Stomach (tissue), 19 donors: ENCODE measurements around the gene EFNB1. TPM values are rescaled to one million over a fixed set of nuclear protein-coding genes. Genes with fewer than 3 reads are reported as not detected.
"Not testable (repeated sequence)": the region's sequence is repeated elsewhere in the genome, so short reads cannot be mapped to it uniquely, and the experiment has no call there.

Experiments
- DNase-seq, 2 donors: peaks; one replicate each; pipeline versions ENCODE4 v3.0.0 to v3.0.0-alpha.2; 2013 to 2019
- H3K27ac ChIP-seq, 5 donors: fragments of 200-600 bp in 4 of 5; sonication (generic) in 4 of 5; one replicate each; pipeline ENCODE4 v1.5.1; 2013 to 2019; ENCODE audit warnings: mild to moderate bottlenecking in 1 of 5, moderate library complexity in 1 of 5
- H3K27me3 ChIP-seq, 3 donors: fragments of 200-600 bp; sonication (generic); one replicate each; pipeline ENCODE4 v1.5.1; 2017 to 2019; ENCODE audit warnings: mixed run types in 1 of 3
- H3K36me3 ChIP-seq, 4 donors: fragments of 200-600 bp; sonication (generic); 1 replicate in 3 of 4; 2 replicates in 1 of 4; pipeline ENCODE4 v1.5.1; 2016 to 2019
- H3K4me1 ChIP-seq, 4 donors: fragments of 200-600 bp; sonication (generic); one replicate each; pipeline ENCODE4 v1.5.1; 2016 to 2019
- H3K4me3 ChIP-seq, 4 donors: fragments of 200-600 bp; sonication (generic) in 3 of 4; one replicate each; pipeline ENCODE4 v1.5.1; 2016 to 2019; ENCODE audit warnings: mild to moderate bottlenecking in 1 of 4
- H3K9me3 ChIP-seq, 4 donors: fragments of 200-600 bp; sonication (generic); one replicate each; pipeline ENCODE4 v1.5.1; 2016 to 2019
- CTCF ChIP-seq, 7 experiments: fragments of 450-650 bp in 4 of 7; fragments of 200-600 bp in 3 of 7; sonication (generic) in 3 of 7; IDR thresholded peaks; one replicate each; pipeline ENCODE4 v1.5.1; 2016 to 2019; ENCODE audit warnings: antibody characterized with exemption in 7 of 7, control low read depth in 2 of 7, mild to moderate bottlenecking in 1 of 7
- EP300 ChIP-seq: sonication (generic); formaldehyde crosslinking; IDR thresholded peaks from one replicate; pipeline ENCODE4 v1.6.1; 2017; ENCODE audit warnings: antibody characterized with exemption
- POLR2A ChIP-seq, 4 donors: fragments of 450-650 bp; IDR thresholded peaks; one replicate each; pipeline ENCODE4 v1.6.1; 2016; ENCODE audit warnings: antibody characterized with exemption in 4 of 4, control low read depth in 2 of 4, mild to moderate bottlenecking in 1 of 4, moderate library complexity in 1 of 4
- POLR2AphosphoS5 ChIP-seq, 3 donors: sonication (generic); formaldehyde crosslinking; IDR thresholded peaks; one replicate each; pipeline ENCODE4 v1.6.1; 2016; ENCODE audit warnings: antibody characterized with exemption in 3 of 3
- WGBS, 5 donors: extraction: QIAGEN DNeasy Blood & Tissue Kit in 3 of 5; methylation state at CpG; one replicate each; pipeline versions ENCODE4 v1.1.5 to v1.1.7; 2013 to 2018; 5-methylcytosine and 5-hydroxymethylcytosine counted together
- intact Hi-C: fragments of 100-400 bp; cut with DNase I; formaldehyde crosslinking; loops from one replicate; pipeline ENCODE4 v1.15.1; 2023; ENCODE audit warnings: low total_unique reads
- long read RNA-seq, 10 donors: transcript quantifications; one replicate each; lab custom pipeline, GENCODE V29; 2026
- polyA plus RNA-seq, 3 donors: library from polyadenylated mRNA; stranded (reverse); fragments of 200-250 nt; gene quantifications; one replicate each; pipeline ENCODE4 v1.2.3, GENCODE V29; 2013
- total RNA-seq, 5 donors: library from RNA; depleted of rRNA; stranded (reverse); fragments of >200 nt; gene quantifications; one replicate each; pipeline versions ENCODE4 v1.1.0 to v1.2.3, GENCODE V29; 2014 to 2016
- donor health status: healthy with polysubstance abuse.
- donor health status: Bipolar disorder and iron deficiency.
- donor health status: healthy.

The EFNB1 gene
- total RNA-seq: 100 to 1,000 TPM in 1 of 5 donors, 10 to 100 TPM in 3, 1 to 10 TPM in 1; 5.8 to 160 (median 26.1) TPM
- 10 to 100 TPM in 2 of 3 donors, 1 to 10 TPM in 1; 9.2 to 15.0 (median 10.1) TPM for polyA plus RNA-seq
- long read RNA-seq, donor 1, partial matches to known transcripts: 0 of 2 reads
- long read RNA-seq, donor 1, other reads (novel, unspliced or antisense): 0 of 2 reads
- long read RNA-seq, donor 2, transcript EFNB1-201 (5 exons, 3,314 nt): major isoform, 12 of 12 reads
- long read RNA-seq, donor 2, partial matches to known transcripts: 0 of 12 reads
- long read RNA-seq, donor 2, other reads (novel, unspliced or antisense): 0 of 12 reads
- long read RNA-seq, donor 3: 0 reads
- long read RNA-seq, donor 4: 0 reads
- long read RNA-seq, donor 5, transcript EFNB1-201 (5 exons, 3,314 nt): major isoform, 15 of 25 reads
- long read RNA-seq, donor 5, partial matches to known transcripts: 10 of 25 reads
- long read RNA-seq, donor 5, other reads (novel, unspliced or antisense): 0 of 25 reads
- long read RNA-seq, donor 6, transcript EFNB1-201 (5 exons, 3,314 nt): major isoform, 10 of 35 reads
- long read RNA-seq, donor 6, partial matches to known transcripts: 25 of 35 reads
- long read RNA-seq, donor 6, other reads (novel, unspliced or antisense): 0 of 35 reads
- long read RNA-seq, donor 7, transcript EFNB1-201 (5 exons, 3,314 nt): major isoform, 5 of 38 reads
- long read RNA-seq, donor 7, partial matches to known transcripts: 33 of 38 reads
- long read RNA-seq, donor 7, other reads (novel, unspliced or antisense): 0 of 38 reads
- long read RNA-seq, donor 8, transcript EFNB1-201 (5 exons, 3,314 nt): major isoform, 6 of 13 reads
- long read RNA-seq, donor 8, partial matches to known transcripts: 7 of 13 reads
- long read RNA-seq, donor 8, other reads (novel, unspliced or antisense): 0 of 13 reads
- long read RNA-seq, donor 9, partial matches to known transcripts: 5 of 7 reads
- long read RNA-seq, donor 9, other reads (novel, unspliced or antisense): 0 of 7 reads
- long read RNA-seq, donor 10, transcript EFNB1-201 (5 exons, 3,314 nt): major isoform, 5 of 5 reads
- long read RNA-seq, donor 10, partial matches to known transcripts: 0 of 5 reads
- long read RNA-seq, donor 10, other reads (novel, unspliced or antisense): 0 of 5 reads

GRCh38 chrX:68828740-68829581 is at the start of gene EFNB1:
TSS of gene EFNB1 (plus strand) at chrX:68829021. CDS start at chrX:68829777, 756 bp downstream.
- peak; percentile 94 to 98 (median 97) for TF ChIP-seq POLR2AphosphoS5 (IDR thresholded peaks at IDR 0.05)
- peak in 2 of 4 donors; percentile 84 to 89 for TF ChIP-seq POLR2A (IDR thresholded peaks at IDR 0.05)
- TF ChIP-seq EP300: no peak
- H3K36me3 ChIP-seq: no peaks in the 10 kb centered on the region
- H3K4me1 ChIP-seq: peaks cover 0 to 47% (median 26%) of the 10 kb centered on the region in 4 donors
- H3K9me3 ChIP-seq: no peaks in the 10 kb centered on the region
- intact Hi-C loops: loop anchor here (5.0 to 10.0 kb wide), 3 partner anchors 233 to 556 kb away; no protein-coding TSS in a partner anchor
- DNase-seq: peak; percentile 92 to 97
- H3K27ac ChIP-seq: peak within 1 kb of the TSS; percentile 54 to 87 (median 83)
- peaks cover 0 to 6% (median 0%) of the 10 kb centered on the region in 3 donors for H3K27me3 ChIP-seq
- peak within 1 kb of the TSS; percentile 64 to 79 (median 70) for H3K4me3 ChIP-seq
- WGBS, 5 donors: 0 to 48% (median 3%) methylated on average over 8 to 82 of the region's 82 CpGs

- H3K9me3 ChIP-seq: peaks cover 0 to 26% (median 13%) of the 10 kb centered on the region in 4 donors
- H3K4me1 ChIP-seq, H3K27ac ChIP-seq, intact Hi-C loops, H3K36me3 ChIP-seq, H3K27me3 ChIP-seq, H3K4me3 ChIP-seq, DNase-seq: not testable (repeated sequence)
- WGBS, 5 donors: 83 to 99% (median 94%) methylated on average over 4 of the region's 4 CpGs
These were observed 47.5 kb upstream of the EFNB1 start for GRCh38 chrX:68781295-68781694.

GRCh38 chrX:68784816-68785215 is 44.0 kb upstream of the EFNB1 start:
- Histone ChIP-seq H3K9me3 (peaks cover 0 to 11% (median 2%) of the 10 kb centered on the region in 4 donors), H3K27me3 (no peaks in the 10 kb centered on the region), H3K27ac (no peak overlapping the region), H3K4me3 (no peak overlapping the region), H3K36me3 (no peaks in the 10 kb centered on the region), H3K4me1 (no peaks in the 10 kb centered on the region)
- 71 to 87% (median 80%) methylated on average over 10 of the region's 10 CpGs for WGBS, 5 donors
- intact Hi-C loops: no loop called here
- no peak for TF ChIP-seq POLR2AphosphoS5 (IDR thresholded peaks at IDR 0.05)
- no peak for DNase-seq

- H3K27ac ChIP-seq, DNase-seq, H3K4me3 ChIP-seq, H3K27me3 ChIP-seq, H3K36me3 ChIP-seq, intact Hi-C loops, H3K4me1 ChIP-seq: not testable (repeated sequence)
- 70 to 88% (median 82%) methylated on average over 3 to 4 of the region's 4 CpGs for WGBS, 5 donors
- H3K9me3 ChIP-seq: peaks cover 0 to 11% (median 2%) of the 10 kb centered on the region in 4 donors
These were observed 42.2 kb upstream of the EFNB1 start for GRCh38 chrX:68786581-68786980.

GRCh38 chrX:68789966-68790365 is 38.9 kb upstream of the EFNB1 start:
- Histone ChIP-seq H3K27me3 (peaks cover 0 to 3% (median 0%) of the 10 kb centered on the region in 3 donors), H3K36me3 (no peaks in the 10 kb centered on the region), H3K4me3 (no peak overlapping the region), H3K27ac (no peak overlapping the region), H3K4me1 (no peaks in the 10 kb centered on the region), H3K9me3 (no peaks in the 10 kb centered on the region)
- 45 to 72% (median 59%) methylated on average over 3 of the region's 3 CpGs for WGBS, 5 donors
- intact Hi-C loops: no loop called here
- TF ChIP-seq POLR2AphosphoS5 (IDR thresholded peaks at IDR 0.05): no peak
- TF ChIP-seq CTCF (IDR thresholded peaks at IDR 0.05): no peak
- TF ChIP-seq EP300: no peak
- no peak for TF ChIP-seq POLR2A (IDR thresholded peaks at IDR 0.05)
- no peak for DNase-seq
